Panc1 (cell line): Measurements from ENCODE around the gene TTC39B.

Source experiments
- POLR2AphosphoS5 ChIP-seq: IDR thresholded peaks from 2 replicates; pipeline ENCODE4 v1.6.1; 2012; ENCODE audit warnings: mild to moderate bottlenecking, low read depth, low read length, moderate library complexity
- TF ChIP-seq, protein P1 (sequence below): fragments of 450-650 bp; IDR thresholded peaks from 2 replicates; pipeline ENCODE4 v1.5.1; 2017; ENCODE audit warnings: mild to moderate bottlenecking

DNA sequence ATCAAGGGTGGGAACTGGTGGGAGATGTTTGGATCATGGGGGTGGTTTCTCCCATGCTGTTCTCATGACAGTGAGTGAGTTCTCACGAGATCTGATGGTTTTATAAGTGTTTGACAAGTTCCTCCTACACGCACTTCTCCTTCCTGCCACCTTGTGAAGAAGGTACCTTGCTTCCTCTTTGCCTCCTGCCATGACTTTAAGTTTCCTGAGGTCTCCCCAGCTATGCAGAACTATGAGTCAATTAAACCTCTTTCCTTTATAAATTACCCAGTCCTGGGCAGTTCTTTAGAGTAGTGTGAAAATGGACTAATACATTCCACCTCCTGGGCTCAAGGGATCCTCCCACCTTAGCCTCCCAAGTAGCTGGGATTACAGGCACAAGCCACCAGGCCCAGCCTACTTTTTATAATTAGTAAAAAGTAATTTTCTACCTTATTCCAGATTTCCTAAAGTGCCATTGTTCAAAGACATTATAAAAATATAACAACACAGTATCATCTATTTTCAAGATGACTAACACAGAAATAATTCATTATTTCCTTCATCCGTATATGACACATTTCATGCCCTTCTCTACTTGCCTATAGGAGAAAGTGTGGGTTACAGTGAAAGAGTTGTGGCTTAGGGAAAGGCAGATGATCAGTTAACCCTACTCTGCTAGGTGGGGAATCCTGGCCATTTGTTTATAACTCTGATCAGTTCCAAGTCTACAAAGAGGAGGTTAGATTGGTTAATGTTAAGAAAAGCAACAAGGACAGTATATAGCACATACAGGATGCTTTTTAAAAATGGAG lies 99.9 kb downstream of the TTC39B start:
- no peak for TF ChIP-seq POLR2AphosphoS5
- TF ChIP-seq, protein P1, sequence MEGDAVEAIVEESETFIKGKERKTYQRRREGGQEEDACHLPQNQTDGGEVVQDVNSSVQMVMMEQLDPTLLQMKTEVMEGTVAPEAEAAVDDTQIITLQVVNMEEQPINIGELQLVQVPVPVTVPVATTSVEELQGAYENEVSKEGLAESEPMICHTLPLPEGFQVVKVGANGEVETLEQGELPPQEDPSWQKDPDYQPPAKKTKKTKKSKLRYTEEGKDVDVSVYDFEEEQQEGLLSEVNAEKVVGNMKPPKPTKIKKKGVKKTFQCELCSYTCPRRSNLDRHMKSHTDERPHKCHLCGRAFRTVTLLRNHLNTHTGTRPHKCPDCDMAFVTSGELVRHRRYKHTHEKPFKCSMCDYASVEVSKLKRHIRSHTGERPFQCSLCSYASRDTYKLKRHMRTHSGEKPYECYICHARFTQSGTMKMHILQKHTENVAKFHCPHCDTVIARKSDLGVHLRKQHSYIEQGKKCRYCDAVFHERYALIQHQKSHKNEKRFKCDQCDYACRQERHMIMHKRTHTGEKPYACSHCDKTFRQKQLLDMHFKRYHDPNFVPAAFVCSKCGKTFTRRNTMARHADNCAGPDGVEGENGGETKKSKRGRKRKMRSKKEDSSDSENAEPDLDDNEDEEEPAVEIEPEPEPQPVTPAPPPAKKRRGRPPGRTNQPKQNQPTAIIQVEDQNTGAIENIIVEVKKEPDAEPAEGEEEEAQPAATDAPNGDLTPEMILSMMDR, result no peak
